Measurements from ENCODE around the gene IFI27L1. TPM values are rescaled to one million over a fixed set of nuclear protein-coding genes. Genes with fewer than 3 reads are reported as not detected.

The IFI27L1 gene
- total and polyA plus RNA-seq, 2 of the 13 experiments (the other 11 are each of a cell fraction or from before 2014, with no cell fraction given) = 11.9 to 19.0 TPM

- no peak overlapping the region for H3K9ac ChIP-seq (ENCODE audit: insufficient read depth, low read depth, low read length)
- no peaks in the 10 kb centered on the region for H3K36me3 ChIP-seq (replicated peaks in 1 of 2; ENCODE audit: control insufficient read depth in 1 of 2, insufficient read depth in 2 of 2, low read length in 2 of 2)
- no peaks in the 10 kb centered on the region for H3K79me2 ChIP-seq (ENCODE audit: insufficient read depth, low read length)
- no TSS peak for BruUV-seq (replicated peaks)
- H3K9me3 ChIP-seq (ENCODE audit: low read length) = no peaks in the 10 kb centered on the region
- H3K4me3 ChIP-seq (replicated peaks in 1 of 3; ENCODE audit: insufficient read depth in 1 of 3, low read depth in 2 of 3, low read length in 3 of 3) = no peak overlapping the region
- intact Hi-C loops (cut with micrococcal nuclease; ENCODE audit: unreplicated experiment) = no loop called here
- no peak for TF ChIP-seq BHLHE40 (IDR thresholded peaks at IDR 0.05; ENCODE audit: low read length)
- no peak for TF ChIP-seq LRRFIP1 (CRISPR knock-in tag; conservative IDR thresholded peaks at IDR 0.05)
- no peak for TF ChIP-seq NR1H2 (CRISPR knock-in tag; IDR thresholded peaks at IDR 0.05; ENCODE audit: borderline replicate concordance, low read depth)
- no peak for TF ChIP-seq ZKSCAN5 (CRISPR knock-in tag; IDR thresholded peaks at IDR 0.05)
- no peak for TF ChIP-seq ZBTB21 (CRISPR knock-in tag; IDR thresholded peaks at IDR 0.05)
- TF ChIP-seq ZNF512B (CRISPR knock-in tag; IDR thresholded peaks at IDR 0.05; ENCODE audit: borderline replicate concordance) = no peak
- no peak for TF ChIP-seq TAF15 (IDR thresholded peaks at IDR 0.05; ENCODE audit: low read depth, low read length, poor library complexity, severe bottlenecking)
- no peak for TF ChIP-seq ASH2L (IDR thresholded peaks at IDR 0.05; ENCODE audit: insufficient read length, low read depth, low read length)
- TF ChIP-seq POGZ (CRISPR knock-in tag; IDR thresholded peaks at IDR 0.05) = no peak
- no peak for TF ChIP-seq ZSCAN31 (CRISPR knock-in tag; IDR thresholded peaks at IDR 0.05; ENCODE audit: low read depth)
- TF ChIP-seq KDM6A (CRISPR knock-in tag; IDR thresholded peaks at IDR 0.05; ENCODE audit: low read depth) = no peak
- TF ChIP-seq NR2F2 (IDR thresholded peaks at IDR 0.05; ENCODE audit: borderline replicate concordance, low read depth) = no peak
- no peak for TF ChIP-seq HNRNPLL (IDR thresholded peaks at IDR 0.05; ENCODE audit: low read depth, low read length, poor library complexity, severe bottlenecking)
- no peak for TF ChIP-seq SMAD3 (CRISPR knock-in tag; IDR thresholded peaks at IDR 0.05)
- no peak for TF ChIP-seq ZBTB44 (CRISPR knock-in tag; IDR thresholded peaks at IDR 0.05)
- TF ChIP-seq SMARCC2 (IDR thresholded peaks at IDR 0.05) = no peak
- TF ChIP-seq ADNP (CRISPR knock-in tag; IDR thresholded peaks at IDR 0.05) = no peak
- H4K20me1 ChIP-seq (ENCODE audit: insufficient read depth, low read length) = no peaks in the 10 kb centered on the region
- H3K4me2 ChIP-seq (ENCODE audit: low read depth, low read length) = no peak overlapping the region; the same call in 1 of the 2 replicates
- ChIA-PET CTCF (ENCODE audit: low intra/inter-chr PET ratio, low total read pairs) (no interaction called here), POLR2A (no interaction called here)
- no peak overlapping the region for H2AFZ ChIP-seq (ENCODE audit: low read length)
- no peak for FAIRE-seq
- DNase-seq (ENCODE audit: low spot score) = no peak
- ATAC-seq = no peak
- H3K27me3 ChIP-seq (ENCODE audit: control insufficient read depth in 1 of 2, insufficient read depth in 2 of 2, low read length in 2 of 2) = peaks cover 2 to 23% of the 10 kb centered on the region in 2 experiments; a peak in 2 of 5 replicates
- no peak overlapping the region for H3K27ac ChIP-seq (ENCODE audit: extremely low read length, insufficient read depth, low read length)
- peaks cover 50% of the 10 kb centered on the region for H3K4me1 ChIP-seq (ENCODE audit: insufficient read depth, low read length)
- 30% methylated on average over 5 of the region's 5 CpGs for WGBS (ENCODE audit: low lambda C conversion rate)
- in situ Hi-C loops (cut with HindIII; ENCODE audit: extremely low pct_ligation_motif_present, low pct_unique_long_range_greater_than_20kb) = no loop called here
Measured at GRCh38 chr14:94114589-94115057, 33.5 kb downstream of the IFI27L1 start.
